Measurements from ENCODE around the gene GLG1.
"Not testable (repeated sequence)": the region's sequence is repeated elsewhere in the genome, so short reads cannot be mapped to it uniquely, and the experiment has no call there.

The GLG1 gene

GRCh38 chr16:74574146-74574545 lies 32.8 kb downstream of the GLG1 start:
- DNase-seq, result no peak

DNA sequence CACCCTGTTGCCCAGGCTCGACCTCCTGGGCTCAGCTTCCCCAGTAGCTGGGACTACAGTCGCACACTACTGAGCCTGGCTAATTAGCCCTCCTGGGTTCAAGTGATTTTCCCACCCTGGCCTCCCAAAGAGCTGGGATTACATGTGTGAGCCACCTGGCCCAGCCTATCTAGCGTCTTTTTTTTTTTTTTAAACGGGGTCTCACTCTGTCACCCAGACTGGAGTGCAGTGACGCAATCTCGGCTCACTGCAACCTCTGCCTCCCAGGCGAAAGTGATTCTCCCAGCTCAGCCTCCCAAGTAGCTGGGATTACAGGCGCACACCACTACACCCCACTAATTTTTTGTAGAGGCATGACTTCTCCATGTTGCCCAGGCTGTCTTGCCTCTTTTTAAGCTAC lies 33.3 kb downstream of the GLG1 start:
- DNase-seq, result no peak

GRCh38 chr16:74570412-74571301 lies 36.3 kb downstream of the GLG1 start:
- DNase-seq, result no peak

GRCh38 chr16:74568961-74569631 lies 37.8 kb downstream of the GLG1 start:
- DNase-seq, result no peak

DNA sequence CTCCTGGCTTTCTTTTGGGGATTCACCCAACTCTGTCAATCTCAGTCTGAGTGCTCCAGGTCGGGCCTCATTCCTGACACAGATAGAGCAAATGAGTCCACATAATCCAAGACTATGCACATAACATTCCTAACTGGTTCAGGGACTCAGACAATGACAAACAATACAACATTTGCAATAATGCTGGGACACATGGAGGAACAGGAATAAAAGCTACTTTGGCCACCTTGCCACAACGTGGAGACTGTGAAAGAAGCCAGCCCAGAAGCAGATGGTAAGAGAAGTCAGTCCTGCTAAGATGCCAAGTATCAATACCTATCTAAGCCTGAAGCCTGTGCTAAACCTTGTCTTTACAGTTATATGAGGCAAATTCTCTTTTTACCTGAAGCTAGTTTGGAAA lies 39.0 kb downstream of the GLG1 start:
- DNase-seq, result no peak

DNA sequence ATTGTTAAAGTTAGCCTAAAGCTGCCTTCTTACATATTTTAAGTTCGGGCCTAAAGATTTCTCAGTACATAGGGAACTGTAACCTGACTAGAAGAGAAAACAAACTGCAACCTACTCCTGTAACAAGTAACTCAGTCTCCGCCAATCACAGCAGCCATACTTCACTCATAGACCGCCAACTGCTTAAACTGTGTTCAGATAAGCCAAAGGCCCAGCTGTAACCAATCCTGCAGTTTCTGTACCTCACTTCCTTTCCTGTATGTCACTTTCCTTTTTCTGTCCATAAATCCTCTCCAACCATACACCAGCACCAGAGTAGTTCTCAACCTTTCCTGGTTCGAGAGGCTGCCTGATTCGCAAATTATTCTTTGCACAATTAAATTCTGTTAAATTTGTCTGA lies 41.5 kb downstream of the GLG1 start:
- DNase-seq, result no peak

- no peak for DNase-seq
Measured at GRCh38 chr16:74564451-74564984, 42.4 kb downstream of the GLG1 start.

DNA sequence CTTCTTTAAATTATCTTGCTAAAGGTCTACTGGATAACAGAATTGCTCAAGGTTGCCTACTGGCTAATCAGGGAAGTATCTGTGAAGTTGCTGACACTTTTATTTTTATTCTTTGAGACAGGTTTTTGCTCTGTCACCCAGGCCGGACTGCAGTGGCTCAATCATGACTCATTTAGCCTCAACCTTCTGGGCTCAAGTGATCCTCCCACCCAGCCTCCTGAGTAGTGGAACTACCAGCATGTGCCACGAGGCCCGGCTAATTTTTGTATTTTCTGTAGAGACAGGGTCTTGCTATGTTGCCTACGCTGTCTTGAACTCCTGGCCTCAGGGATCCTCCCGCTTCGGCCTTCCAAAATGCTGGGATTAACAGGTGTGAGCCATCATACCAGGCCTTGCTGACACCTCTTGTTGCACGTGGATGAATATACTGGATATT lies 43.1 kb downstream of the GLG1 start:
- no peak for DNase-seq

GRCh38 chr16:74562117-74562516 lies 44.8 kb downstream of the GLG1 start:
- no peak for DNase-seq

GRCh38 chr16:74561626-74562025 lies 45.3 kb downstream of the GLG1 start:
- DNase-seq, result no peak

DNA sequence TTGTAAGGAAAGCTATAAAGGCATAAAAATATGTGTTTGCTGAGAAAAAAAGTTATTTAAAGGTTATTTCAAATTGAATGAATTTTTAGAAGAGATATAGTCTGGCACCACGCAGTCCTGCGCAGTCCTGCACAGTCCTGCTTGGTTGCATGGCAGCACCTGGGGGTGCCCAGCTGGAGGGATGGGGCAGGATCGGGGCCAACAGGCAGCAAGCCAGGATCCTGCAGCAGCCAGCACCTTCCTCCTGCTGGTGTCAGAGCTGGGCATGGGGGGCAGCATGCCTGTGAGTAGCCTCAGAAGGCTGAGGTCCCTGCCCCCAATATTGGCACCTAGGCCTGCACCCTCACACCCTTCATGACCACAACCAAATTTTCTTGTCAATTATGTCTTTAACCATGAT lies 46.0 kb downstream of the GLG1 start:
- DNase-seq, result no peak

GRCh38 chr16:74558873-74559272 lies 48.0 kb downstream of the GLG1 start:
- DNase-seq, result no peak

DNA sequence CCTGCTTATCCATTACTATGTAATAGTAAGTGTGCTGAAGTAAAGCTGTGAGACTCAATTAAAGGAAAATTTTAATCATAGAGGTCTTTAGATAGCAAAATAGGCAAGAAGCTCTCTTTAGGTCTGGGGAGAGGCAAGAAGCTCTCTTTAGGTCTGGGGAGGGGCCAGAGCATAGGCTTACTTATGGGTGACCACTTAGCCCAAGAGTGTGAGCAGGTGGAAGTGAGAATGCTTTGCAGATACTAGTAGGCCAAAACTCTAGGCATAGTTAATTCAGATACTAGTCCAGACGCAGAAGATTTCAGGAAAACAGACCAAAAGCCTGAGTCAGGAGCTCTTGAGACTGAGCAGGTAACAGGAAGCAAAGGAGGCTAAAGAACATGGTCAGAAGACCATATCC lies 49.6 kb downstream of the GLG1 start:
- DNase-seq, result no peak

DNA sequence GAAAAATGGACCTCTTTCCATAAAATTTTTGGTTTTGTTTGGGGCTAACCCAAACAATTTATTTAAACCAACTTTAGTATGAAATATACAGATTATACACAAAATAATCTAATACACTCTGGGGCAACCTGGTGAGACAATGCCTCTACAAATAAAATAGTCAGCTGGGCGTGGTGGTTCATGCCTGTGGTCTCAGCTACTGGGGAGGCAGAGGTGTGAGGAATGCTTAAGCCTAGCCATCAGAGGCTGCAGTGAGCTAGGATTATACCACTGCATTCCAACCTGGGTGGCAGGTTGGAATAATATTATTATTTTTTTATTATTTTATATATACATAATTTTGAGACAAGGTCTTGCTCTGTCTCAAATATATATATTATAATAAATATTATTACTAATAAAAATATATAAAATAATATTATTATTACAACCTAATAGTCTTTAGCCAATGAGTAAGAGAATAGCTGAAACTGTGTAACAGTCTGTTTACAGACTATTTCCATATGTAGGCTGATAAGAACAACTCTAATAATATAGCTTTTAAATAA lies 50.5 kb downstream of the GLG1 start:
- DNase-seq, result no peak

DNA sequence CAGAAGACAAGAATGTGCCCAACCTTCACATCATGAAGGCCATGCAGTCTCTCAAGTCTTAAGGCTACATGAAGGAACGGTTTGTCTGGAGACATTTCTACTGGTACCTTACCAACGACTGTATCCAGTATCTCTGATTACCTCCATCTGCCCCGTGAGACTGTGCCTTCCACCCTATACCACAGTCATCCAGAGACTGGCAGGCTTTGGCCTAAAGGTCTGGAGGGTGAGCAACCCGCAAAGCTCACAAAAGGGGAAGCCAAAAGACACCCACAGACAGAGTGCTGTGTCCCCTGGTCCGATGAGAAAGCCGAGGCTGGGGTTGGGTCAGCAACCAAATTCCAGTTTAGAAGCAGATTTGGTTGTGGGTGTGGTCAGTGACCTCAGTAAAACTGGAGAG lies 54.6 kb downstream of the GLG1 start:
- not testable (repeated sequence) for DNase-seq

DNA sequence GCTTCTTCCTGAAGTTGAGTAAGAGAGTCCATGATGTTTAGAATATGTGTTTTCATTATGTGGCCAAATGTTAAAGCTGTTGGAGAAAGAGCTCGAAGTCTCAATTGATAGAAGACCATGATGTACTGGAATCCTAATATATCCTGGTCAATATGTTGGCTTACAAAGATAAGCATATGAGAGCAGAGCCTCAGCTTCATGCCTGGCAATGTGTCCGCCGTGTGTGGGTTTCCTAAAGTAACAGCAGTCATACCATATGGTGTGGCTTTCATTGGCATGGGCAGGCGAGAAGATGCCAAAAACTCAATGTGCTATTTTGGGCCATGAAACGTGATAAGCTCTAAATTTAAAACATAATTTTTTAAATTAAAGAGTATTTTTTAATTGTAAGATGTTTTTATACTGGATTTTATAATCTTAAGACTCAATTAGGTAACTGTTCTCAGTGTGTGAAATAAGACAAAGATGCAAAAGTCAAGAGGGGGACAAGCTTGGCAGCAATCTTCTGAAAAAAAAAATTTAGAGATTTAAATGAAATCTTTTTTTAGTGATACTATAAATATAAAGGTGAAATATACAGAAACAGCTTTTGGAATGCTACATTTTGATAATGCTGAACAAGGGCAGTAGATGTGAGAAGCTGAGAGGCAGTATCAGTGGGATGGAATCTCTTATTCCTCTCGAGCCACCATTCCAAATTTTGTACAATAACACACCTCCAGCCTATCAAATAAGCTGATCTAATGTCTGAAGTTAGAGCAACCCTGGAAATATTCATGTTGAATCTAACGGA lies 56.5 kb downstream of the GLG1 start:
- DNase-seq, result not testable (repeated sequence)

- not testable (repeated sequence) for DNase-seq
Measured at GRCh38 chr16:74546112-74546511, 60.8 kb downstream of the GLG1 start.

GRCh38 chr16:74542911-74543578 lies 63.9 kb downstream of the GLG1 start:
- not testable (repeated sequence) for DNase-seq

GRCh38 chr16:74540663-74541062 lies 66.3 kb downstream of the GLG1 start:
- not testable (repeated sequence) for DNase-seq

DNA sequence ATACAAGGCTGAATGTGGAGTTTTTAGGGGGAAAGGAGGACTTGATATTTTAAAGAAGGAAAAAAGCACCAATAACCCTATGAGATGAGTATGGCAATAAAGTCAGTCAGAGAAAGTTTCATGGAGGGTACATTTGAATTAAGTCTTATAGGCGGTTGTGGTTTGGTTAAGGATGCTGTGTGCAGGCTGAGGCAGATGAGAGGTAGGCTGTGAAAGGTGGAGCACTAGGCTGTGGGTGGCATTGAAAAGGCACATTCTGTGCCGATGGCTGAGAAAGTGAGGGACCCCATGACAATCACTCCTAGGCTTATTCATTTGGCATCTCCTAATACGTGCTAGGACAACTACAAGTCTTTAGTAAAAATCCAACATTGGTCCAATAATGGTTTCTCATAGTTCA lies 68.1 kb downstream of the GLG1 start:
- not testable (repeated sequence) for DNase-seq

GRCh38 chr16:74537746-74538145 lies 69.2 kb downstream of the GLG1 start:
- not testable (repeated sequence) for DNase-seq

DNA sequence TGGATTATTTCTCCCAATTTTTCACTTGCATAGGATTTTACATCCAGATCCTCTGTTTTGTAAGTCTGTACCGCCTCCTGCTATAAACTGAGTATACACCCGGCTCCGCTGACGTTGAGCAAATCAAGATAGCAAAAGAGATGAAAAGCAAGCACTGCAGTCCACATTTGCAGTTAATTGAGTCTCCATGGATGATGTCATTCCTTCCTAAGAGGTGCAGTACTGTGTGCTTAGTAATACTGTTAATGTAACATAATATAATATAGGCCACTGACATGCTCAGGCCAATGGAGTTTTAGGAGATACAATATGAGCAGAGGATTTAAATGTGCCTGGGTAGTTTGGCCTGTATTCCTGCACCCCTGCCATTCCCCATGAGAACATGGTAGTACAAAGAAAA lies 72.3 kb downstream of the GLG1 start:
- not testable (repeated sequence) for DNase-seq
